ENCODE measurements around the gene OPCML. TPM values are rescaled to one million over a fixed set of nuclear protein-coding genes. Genes with fewer than 3 reads are reported as not detected.

OPCML gene
- total RNA-seq, 3 donors from 2014 or later (not counting 1 experiment from before 2014, with no cell fraction given), result not detected

DNA sequence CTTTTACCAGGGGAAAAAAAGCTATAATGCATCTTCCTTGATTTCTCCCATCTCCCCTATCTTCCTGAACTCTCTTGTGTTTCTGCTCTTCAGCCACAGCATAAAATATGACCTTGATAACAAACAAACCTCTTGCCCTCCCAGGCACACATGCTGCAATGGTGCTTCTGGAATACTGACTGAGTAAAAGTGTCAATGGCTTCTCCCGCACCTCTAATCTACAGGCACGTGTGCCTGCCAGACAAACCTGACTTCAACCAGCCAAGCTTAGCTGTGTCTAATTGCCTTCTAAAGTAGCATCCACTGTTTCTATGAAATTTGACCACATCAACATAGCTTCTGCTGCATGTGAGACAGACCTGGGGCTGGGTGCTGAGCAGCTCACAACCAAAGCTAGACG lies 12.7 kb downstream of the OPCML start:
- H3K27me3 Mint-ChIP-seq (ENCODE audit: low read depth in 2 of 2), result no peaks in the 10 kb centered on the region
- Histone ChIP-seq H3K36me3 (ENCODE audit: control insufficient read depth, insufficient read depth, low read length) (no peaks in the 10 kb centered on the region), H3K9me3 (ENCODE audit: control insufficient read depth, insufficient read depth, low read length) (no peaks in the 10 kb centered on the region), H3K4me1 (ENCODE audit: control insufficient read depth, insufficient read depth, low read length) (no peaks in the 10 kb centered on the region), H3K27me3 (ENCODE audit: control insufficient read depth, insufficient read depth, low read length) (no peaks in the 10 kb centered on the region), H3K4me3 (ENCODE audit: low read length) (no peak overlapping the region), H3K27ac (ENCODE audit: low read length) (no peak overlapping the region)
- 80% methylated on average over 3 of the region's 3 CpGs for WGBS (ENCODE audit: insufficient coverage)
- no peak overlapping the region for H3K4me3 Mint-ChIP-seq
- H3K36me3 Mint-ChIP-seq, result no peaks in the 10 kb centered on the region
- DNase-seq, result no peak
- TF ChIP-seq, protein P1, sequence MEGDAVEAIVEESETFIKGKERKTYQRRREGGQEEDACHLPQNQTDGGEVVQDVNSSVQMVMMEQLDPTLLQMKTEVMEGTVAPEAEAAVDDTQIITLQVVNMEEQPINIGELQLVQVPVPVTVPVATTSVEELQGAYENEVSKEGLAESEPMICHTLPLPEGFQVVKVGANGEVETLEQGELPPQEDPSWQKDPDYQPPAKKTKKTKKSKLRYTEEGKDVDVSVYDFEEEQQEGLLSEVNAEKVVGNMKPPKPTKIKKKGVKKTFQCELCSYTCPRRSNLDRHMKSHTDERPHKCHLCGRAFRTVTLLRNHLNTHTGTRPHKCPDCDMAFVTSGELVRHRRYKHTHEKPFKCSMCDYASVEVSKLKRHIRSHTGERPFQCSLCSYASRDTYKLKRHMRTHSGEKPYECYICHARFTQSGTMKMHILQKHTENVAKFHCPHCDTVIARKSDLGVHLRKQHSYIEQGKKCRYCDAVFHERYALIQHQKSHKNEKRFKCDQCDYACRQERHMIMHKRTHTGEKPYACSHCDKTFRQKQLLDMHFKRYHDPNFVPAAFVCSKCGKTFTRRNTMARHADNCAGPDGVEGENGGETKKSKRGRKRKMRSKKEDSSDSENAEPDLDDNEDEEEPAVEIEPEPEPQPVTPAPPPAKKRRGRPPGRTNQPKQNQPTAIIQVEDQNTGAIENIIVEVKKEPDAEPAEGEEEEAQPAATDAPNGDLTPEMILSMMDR (IDR thresholded peaks at IDR 0.05), result no peak
- no peaks in the 10 kb centered on the region for H3K4me1 Mint-ChIP-seq
- ATAC-seq, result no peak
- intact Hi-C loops (cut with micrococcal nuclease), result no loop called here
- H3K27ac Mint-ChIP-seq, result no peak overlapping the region
- H3K9me3 Mint-ChIP-seq, result peaks cover 0 to 5% of the 10 kb centered on the region in 2 donors

DNA sequence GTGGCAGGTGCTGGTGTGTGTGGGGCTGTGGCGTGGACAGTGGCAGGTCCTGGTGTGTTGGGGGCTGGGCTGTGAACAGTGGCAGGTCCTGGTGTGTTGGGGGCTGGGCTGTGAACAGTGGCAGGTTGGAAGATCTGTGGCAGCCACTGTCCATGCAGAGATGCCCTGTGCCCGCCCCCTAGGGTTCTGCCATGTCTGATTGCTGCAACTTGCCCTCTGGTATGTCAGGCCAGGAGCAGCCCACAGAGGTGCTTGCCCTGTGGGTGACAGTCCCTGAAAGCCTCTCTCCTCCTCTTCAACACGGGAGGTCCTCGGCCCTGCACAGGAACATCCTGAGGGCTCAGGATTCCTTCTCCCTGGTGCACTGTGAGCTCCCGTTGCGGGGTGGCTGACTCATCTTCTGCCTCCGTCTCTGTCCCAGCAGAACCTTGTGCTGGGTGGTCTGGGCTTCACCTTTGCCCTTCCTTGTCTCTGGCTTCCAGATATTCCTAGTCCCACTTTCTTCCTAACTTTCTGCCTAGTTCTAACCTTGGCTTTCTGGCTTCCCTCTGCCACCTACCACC lies 13.5 kb downstream of the OPCML start:
- H3K27me3 ChIP-seq (ENCODE audit: control insufficient read depth, insufficient read depth, low read length), result no peaks in the 10 kb centered on the region
- no peaks in the 10 kb centered on the region for H3K36me3 ChIP-seq (ENCODE audit: control insufficient read depth, insufficient read depth, low read length)
- H3K36me3 Mint-ChIP-seq, result no peaks in the 10 kb centered on the region
- no peak overlapping the region for H3K4me3 ChIP-seq (ENCODE audit: low read length)
- TF ChIP-seq, protein P1 (IDR thresholded peaks at IDR 0.05), result no peak
- H3K4me1 Mint-ChIP-seq, result no peaks in the 10 kb centered on the region
- DNase-seq (no peak), ATAC-seq (no peak)
- H3K4me3 Mint-ChIP-seq, result no peak overlapping the region
- no peak overlapping the region for H3K27ac ChIP-seq (ENCODE audit: low read length)
- no peak overlapping the region for H3K27ac Mint-ChIP-seq
- no peaks in the 10 kb centered on the region for H3K4me1 ChIP-seq (ENCODE audit: control insufficient read depth, insufficient read depth, low read length)
- WGBS (ENCODE audit: insufficient coverage), result 84% methylated on average over 7 of the region's 7 CpGs
- no peaks in the 10 kb centered on the region for H3K27me3 Mint-ChIP-seq (ENCODE audit: low read depth in 2 of 2)
- H3K9me3 ChIP-seq (ENCODE audit: control insufficient read depth, insufficient read depth, low read length), result no peaks in the 10 kb centered on the region
- H3K9me3 Mint-ChIP-seq, result peaks cover 0 to 5% of the 10 kb centered on the region in 2 donors
- intact Hi-C loops (cut with micrococcal nuclease), result no loop called here

GRCh38 chr11:133516845-133517244 lies 15.5 kb downstream of the OPCML start:
- no peaks in the 10 kb centered on the region for H3K4me1 Mint-ChIP-seq
- no peak overlapping the region for H3K27ac Mint-ChIP-seq
- Histone ChIP-seq H3K4me1 (ENCODE audit: control insufficient read depth, insufficient read depth, low read length) (no peaks in the 10 kb centered on the region), H3K27ac (ENCODE audit: low read length) (no peak overlapping the region), H3K9me3 (ENCODE audit: control insufficient read depth, insufficient read depth, low read length) (no peaks in the 10 kb centered on the region), H3K27me3 (ENCODE audit: control insufficient read depth, insufficient read depth, low read length) (no peaks in the 10 kb centered on the region), H3K36me3 (ENCODE audit: control insufficient read depth, insufficient read depth, low read length) (no peaks in the 10 kb centered on the region), H3K4me3 (ENCODE audit: low read length) (no peak overlapping the region)
- peaks cover 2 to 5% of the 10 kb centered on the region in 2 donors for H3K9me3 Mint-ChIP-seq
- DNase-seq, result no peak
- H3K27me3 Mint-ChIP-seq (ENCODE audit: low read depth in 2 of 2), result no peaks in the 10 kb centered on the region
- H3K4me3 Mint-ChIP-seq, result no peak overlapping the region
- no peaks in the 10 kb centered on the region for H3K36me3 Mint-ChIP-seq
- intact Hi-C loops (cut with micrococcal nuclease), result no loop called here
- ATAC-seq, result no peak
- 90% methylated on average over 8 of the region's 8 CpGs for WGBS (ENCODE audit: insufficient coverage)
- TF ChIP-seq, protein P1 (IDR thresholded peaks at IDR 0.05), result no peak

DNA sequence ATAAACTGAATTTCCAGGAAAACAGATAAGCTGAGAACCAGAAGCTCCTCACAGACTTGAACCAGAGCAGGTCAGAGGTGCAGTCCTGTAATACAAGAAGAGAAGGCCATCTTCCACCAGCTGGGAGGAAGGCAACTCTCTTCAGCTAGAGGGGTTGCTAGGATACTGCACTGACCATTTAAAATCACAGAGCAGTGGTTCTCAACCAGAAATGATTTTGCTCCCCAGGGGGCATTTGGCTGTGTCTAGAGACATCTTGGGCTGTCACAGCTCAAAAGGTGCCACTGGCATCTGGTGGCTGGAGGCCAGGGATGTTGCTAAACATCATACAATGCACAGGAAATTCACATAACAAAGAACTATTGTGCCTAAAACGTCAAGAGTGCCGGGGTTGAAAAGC lies 17.2 kb downstream of the OPCML start:
- H3K4me3 Mint-ChIP-seq, result no peak overlapping the region
- Histone ChIP-seq H3K36me3 (ENCODE audit: control insufficient read depth, insufficient read depth, low read length) (no peaks in the 10 kb centered on the region), H3K4me1 (ENCODE audit: control insufficient read depth, insufficient read depth, low read length) (no peaks in the 10 kb centered on the region), H3K27me3 (ENCODE audit: control insufficient read depth, insufficient read depth, low read length) (no peaks in the 10 kb centered on the region), H3K27ac (ENCODE audit: low read length) (no peak overlapping the region), H3K4me3 (ENCODE audit: low read length) (no peak overlapping the region), H3K9me3 (ENCODE audit: control insufficient read depth, insufficient read depth, low read length) (no peaks in the 10 kb centered on the region)
- no peak overlapping the region for H3K27ac Mint-ChIP-seq
- intact Hi-C loops (cut with micrococcal nuclease), result no loop called here
- H3K27me3 Mint-ChIP-seq (ENCODE audit: low read depth in 2 of 2), result no peaks in the 10 kb centered on the region
- TF ChIP-seq, protein P1 (IDR thresholded peaks at IDR 0.05), result no peak
- H3K9me3 Mint-ChIP-seq, result peaks cover 2 to 8% of the 10 kb centered on the region in 2 donors
- no peaks in the 10 kb centered on the region for H3K36me3 Mint-ChIP-seq
- WGBS (ENCODE audit: insufficient coverage), result 11% methylated on average over 2 of the region's 2 CpGs
- no peak for DNase-seq
- no peaks in the 10 kb centered on the region for H3K4me1 Mint-ChIP-seq
- ATAC-seq, result no peak

All from natural killer cell (primary cell).